Activated T-cell treated with anti-CD3 and anti-CD28 coated beads, Interleukin-2, amount 50 U/mL, for 72 hours (primary cell): ENCODE results near the gene DHFR2. TPM values are rescaled to one million over a fixed set of nuclear protein-coding genes. Genes with fewer than 3 reads are reported as not detected.
"Not testable (repeated sequence)": the region's sequence is repeated elsewhere in the genome, so short reads cannot be mapped to it uniquely, and the experiment has no call there.

Source experiments
- ATAC-seq, 2 donors: fragments of 150-1000 bp; cut with Tn5 transposase; replicated peaks in 1 of 2; 2 replicates each; pipeline ENCODE4 v1.10.0; 2021; ENCODE audit warnings: moderate library complexity in 2 of 2, mild to moderate bottlenecking in 1 of 2
- DNase-seq, 2 donors: peaks; one replicate each; pipeline ENCODE4 v3.0.0; 2021 to 2022; ENCODE audit warnings: mixed read lengths in 1 of 2
- H3K27ac Mint-ChIP-seq: one replicate; pipeline ENCODE4 v1.8.0; 2022; ENCODE audit warnings: mild to moderate bottlenecking, moderate library complexity, mixed read lengths
- H3K27me3 Mint-ChIP-seq: one replicate; pipeline ENCODE4 v1.8.0; 2022; ENCODE audit warnings: low read depth, mixed read lengths
- H3K36me3 Mint-ChIP-seq, 2 donors: one replicate each; pipeline ENCODE4 v1.8.0; 2022; ENCODE audit warnings: mixed read lengths in 2 of 2, mild to moderate bottlenecking in 1 of 2; ENCODE audit not compliant: insufficient read depth in 2 of 2
- H3K4me1 Mint-ChIP-seq: one replicate; pipeline ENCODE4 v1.8.0; 2022; ENCODE audit warnings: low read depth, mixed read lengths
- H3K4me3 Mint-ChIP-seq, 2 donors: one replicate each; pipeline ENCODE4 v1.8.0; 2022; ENCODE audit warnings: mild to moderate bottlenecking in 2 of 2, mixed read lengths in 2 of 2, moderate library complexity in 2 of 2
- H3K9me3 Mint-ChIP-seq, 2 donors: one replicate each; pipeline ENCODE4 v1.8.0; 2022; ENCODE audit warnings: mixed read lengths in 2 of 2
- total RNA-seq, 2 donors: library from RNA; stranded (reverse); gene quantifications; one replicate each; pipeline ENCODE4 v1.2.3, GENCODE V29; 2022

The DHFR2 gene
- total RNA-seq, 2 donors from 2014 or later = 8.1 to 9.3 TPM

DNA sequence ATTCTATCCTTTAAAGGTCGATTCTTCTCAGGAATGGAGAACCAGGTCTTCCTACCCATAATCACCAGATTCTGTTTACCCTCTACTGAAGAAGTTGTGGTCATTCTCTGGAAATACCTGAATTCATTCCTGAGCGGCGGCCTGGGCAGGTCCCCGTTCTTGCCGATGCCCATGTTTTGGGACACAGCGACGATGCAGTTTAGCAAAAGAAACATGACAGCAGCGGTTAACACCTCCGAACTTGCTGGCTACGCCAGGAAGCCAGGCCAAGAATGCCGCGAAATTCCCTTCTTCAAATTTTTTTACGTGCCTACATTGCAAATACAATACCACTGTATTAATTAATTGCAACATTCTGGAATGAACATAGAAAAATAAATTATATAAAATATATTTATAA is 1.4 kb downstream of the DHFR2 start:
- Mint-ChIP-seq H3K27ac (no peak overlapping the region), H3K9me3 (no peaks in the 10 kb centered on the region), H3K36me3 (peaks cover 2 to 15% of the 10 kb centered on the region in 2 donors), H3K4me1 (peaks cover 57% of the 10 kb centered on the region), H3K27me3 (no peaks in the 10 kb centered on the region), H3K4me3 (no peak overlapping the region)
- DNase-seq (no peak), ATAC-seq (no peak)

DNA sequence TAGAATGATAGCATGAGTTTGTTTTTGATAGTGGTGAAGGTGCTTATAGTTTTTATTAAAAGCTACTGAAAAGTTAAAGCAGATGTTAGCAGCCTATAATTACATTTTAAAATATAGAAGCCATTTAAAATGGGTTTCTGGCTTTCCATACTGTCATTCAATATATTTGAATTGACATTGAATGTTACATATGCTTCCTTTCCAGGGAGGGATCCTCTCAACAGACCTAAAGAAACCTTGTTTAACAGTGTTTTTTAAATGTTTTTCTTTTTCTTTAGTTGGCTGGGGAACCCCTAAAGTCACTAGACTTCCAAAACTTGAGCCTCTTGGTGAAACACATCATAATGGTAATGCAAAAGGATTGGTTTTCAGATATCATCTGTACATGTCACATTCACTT is 12.2 kb downstream of the DHFR2 start:
- no peaks in the 10 kb centered on the region for H3K27me3 Mint-ChIP-seq
- DNase-seq (no peak), ATAC-seq (no peak)
- H3K9me3 Mint-ChIP-seq = no peaks in the 10 kb centered on the region
- no peaks in the 10 kb centered on the region for H3K36me3 Mint-ChIP-seq
- no peak overlapping the region for H3K27ac Mint-ChIP-seq
- no peaks in the 10 kb centered on the region for H3K4me1 Mint-ChIP-seq
- no peak overlapping the region for H3K4me3 Mint-ChIP-seq

DNA sequence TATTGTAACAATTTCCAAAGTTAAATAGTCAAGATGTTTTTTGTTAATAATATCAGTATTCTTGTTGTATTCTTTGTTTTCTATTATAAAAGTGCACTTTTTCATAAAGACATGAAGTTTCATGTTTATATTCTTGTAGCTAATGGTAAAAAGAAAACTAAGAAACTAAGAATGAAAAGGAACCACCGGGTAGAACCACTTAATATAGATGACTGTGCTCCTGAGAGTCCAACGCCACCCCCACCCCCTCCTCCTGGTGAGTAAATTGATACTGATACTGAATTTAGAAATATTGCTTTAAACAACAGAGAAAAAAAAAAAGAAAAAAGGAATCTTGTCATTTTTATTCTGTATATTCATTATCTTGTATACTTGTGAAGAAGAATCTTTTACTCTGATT is 13.4 kb downstream of the DHFR2 start:
- H3K9me3 Mint-ChIP-seq = no peaks in the 10 kb centered on the region
- H3K27me3 Mint-ChIP-seq = no peaks in the 10 kb centered on the region
- ATAC-seq (peak in 1 of 2 donors; percentile 32), DNase-seq (no peak)
- H3K4me3 Mint-ChIP-seq = no peak overlapping the region
- no peak overlapping the region for H3K27ac Mint-ChIP-seq
- peaks cover 0 to 6% of the 10 kb centered on the region in 2 donors for H3K36me3 Mint-ChIP-seq
- H3K4me1 Mint-ChIP-seq = no peaks in the 10 kb centered on the region

DNA sequence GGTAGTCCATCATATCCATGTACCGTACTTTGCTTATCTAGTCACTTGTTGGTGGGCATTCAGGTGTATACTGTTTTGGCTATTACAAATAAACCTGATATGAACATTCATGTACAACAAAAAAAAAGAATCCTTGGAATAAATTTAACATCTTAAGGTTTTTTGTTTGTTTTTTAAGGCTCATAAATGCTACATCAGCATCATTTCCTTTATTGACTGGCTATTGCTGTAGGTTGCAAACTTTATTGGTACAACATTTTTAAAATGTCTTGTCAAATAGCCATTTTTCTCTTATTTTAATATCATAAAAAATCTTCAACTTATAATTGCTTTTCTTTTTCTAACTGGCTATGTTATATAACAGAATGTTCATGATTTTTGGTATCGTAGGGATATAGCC is 16.2 kb downstream of the DHFR2 start:
- Mint-ChIP-seq H3K4me1 (no peaks in the 10 kb centered on the region), H3K36me3 (peaks cover 0 to 15% of the 10 kb centered on the region in 2 donors), H3K27ac (no peak overlapping the region), H3K4me3 (no peak overlapping the region), H3K27me3 (no peaks in the 10 kb centered on the region), H3K9me3 (no peaks in the 10 kb centered on the region)
- DNase-seq (no peak), ATAC-seq (no peak)

DNA sequence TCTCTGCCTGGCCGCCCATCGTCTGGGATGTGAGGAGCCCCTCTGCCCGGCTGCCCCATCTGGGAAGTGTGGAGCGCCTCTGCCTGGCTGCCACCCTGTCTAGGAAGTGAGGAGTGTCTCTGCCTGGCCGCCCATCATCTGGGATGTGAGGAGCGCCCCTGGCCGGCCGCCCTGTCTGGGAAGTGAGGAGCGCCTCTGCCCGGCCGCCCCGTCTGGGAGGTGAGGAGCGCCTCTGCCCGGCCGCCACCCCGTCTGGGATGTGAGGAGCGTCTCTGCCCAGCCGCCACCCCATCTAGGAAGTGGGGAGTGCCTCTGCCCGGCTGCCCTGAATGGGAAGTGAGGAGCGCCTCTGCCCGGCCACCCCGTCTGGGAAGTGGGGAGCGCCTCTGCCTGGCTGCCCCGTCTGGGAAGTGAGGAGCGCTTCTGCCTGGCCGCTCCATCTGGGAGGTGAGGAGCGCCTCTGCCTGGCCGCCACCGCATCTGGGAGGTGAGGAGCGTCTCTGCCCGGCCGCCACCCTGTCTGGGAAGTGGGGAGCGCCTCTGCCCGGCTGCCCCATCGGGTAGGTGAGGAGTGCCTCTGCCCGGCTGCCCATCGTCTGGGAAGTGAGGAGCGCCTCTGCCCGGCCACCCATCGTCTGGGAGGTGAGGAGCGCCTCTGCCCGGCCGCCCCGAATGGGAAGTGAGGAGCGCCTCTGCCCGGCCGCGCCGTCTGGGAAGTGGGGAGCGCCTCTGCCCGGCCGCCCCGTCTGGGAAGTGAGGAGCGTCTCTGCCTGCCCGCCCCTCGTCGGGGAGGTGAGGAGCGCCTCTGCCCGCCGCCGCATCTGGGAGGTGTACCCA is 18.4 kb downstream of the DHFR2 start:
- not testable (repeated sequence) for H3K9me3 Mint-ChIP-seq, ATAC-seq, H3K4me1 Mint-ChIP-seq, DNase-seq, H3K27me3 Mint-ChIP-seq, H3K4me3 Mint-ChIP-seq
- Mint-ChIP-seq H3K36me3 (peaks cover 0 to 15% of the 10 kb centered on the region in 2 donors), H3K27ac (peak overlapping the region; percentile 65)

DNA sequence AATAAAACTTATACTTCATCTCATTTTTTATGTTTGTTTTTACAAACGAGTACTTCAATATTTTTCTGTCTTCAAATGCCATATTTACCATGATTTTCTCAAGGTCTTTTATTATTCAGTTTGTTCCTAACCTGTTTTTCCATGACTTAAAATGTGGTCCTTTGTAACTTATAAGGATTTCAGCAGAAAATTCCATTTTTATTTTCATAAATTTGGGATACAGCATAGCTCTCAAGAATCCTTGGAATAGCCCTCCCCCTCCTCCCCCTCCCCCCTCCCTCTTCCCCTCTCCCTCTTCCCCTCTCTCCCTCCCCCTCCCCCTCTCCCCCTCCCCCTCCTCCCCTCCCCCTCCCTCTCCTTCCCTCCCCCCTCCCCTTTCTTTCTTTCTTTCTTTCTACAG is 19.4 kb downstream of the DHFR2 start:
- peaks cover 0 to 15% of the 10 kb centered on the region in 2 donors for H3K36me3 Mint-ChIP-seq
- no peak for DNase-seq
- no peaks in the 10 kb centered on the region for H3K9me3 Mint-ChIP-seq
- ATAC-seq = no peak
- no peaks in the 10 kb centered on the region for H3K27me3 Mint-ChIP-seq
- H3K27ac Mint-ChIP-seq = peak overlapping the region; percentile 33
- no peaks in the 10 kb centered on the region for H3K4me1 Mint-ChIP-seq
- no peak overlapping the region for H3K4me3 Mint-ChIP-seq

DNA sequence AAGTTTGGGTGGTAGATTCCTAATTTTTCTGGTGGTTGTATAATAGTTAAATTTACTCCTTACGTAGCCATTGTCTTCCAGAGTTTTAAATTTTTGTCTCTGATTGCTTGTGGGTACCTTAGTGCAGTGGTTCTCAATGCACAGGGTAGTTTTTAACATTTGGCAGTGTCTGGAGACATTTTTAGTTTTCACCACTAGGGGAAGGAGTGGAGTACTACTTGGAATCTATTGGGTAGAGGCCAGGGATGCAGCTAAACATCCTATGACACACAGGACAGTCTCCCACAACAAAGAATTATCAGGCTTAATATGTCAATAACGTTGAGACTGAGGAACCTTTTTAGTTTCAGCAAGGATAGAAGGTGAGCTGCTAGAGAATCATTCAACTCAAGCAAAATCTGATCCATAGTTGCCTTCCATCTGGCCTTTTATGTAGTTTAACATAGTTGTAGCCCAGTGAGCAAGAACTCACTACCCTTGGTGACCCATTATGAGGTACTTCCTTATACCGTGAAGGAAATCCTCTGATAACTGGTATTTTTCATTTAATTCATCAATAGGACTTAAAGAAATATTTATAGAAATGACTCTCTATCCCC is 25.7 kb downstream of the DHFR2 start:
- no peaks in the 10 kb centered on the region for H3K4me1 Mint-ChIP-seq
- ATAC-seq (peak in 1 of 2 donors; percentile 40), DNase-seq (no peak)
- no peaks in the 10 kb centered on the region for H3K9me3 Mint-ChIP-seq
- no peak overlapping the region for H3K4me3 Mint-ChIP-seq
- H3K36me3 Mint-ChIP-seq = peaks cover 0 to under 1% of the 10 kb centered on the region in 2 donors
- H3K27ac Mint-ChIP-seq = no peak overlapping the region
- H3K27me3 Mint-ChIP-seq = no peaks in the 10 kb centered on the region

DNA sequence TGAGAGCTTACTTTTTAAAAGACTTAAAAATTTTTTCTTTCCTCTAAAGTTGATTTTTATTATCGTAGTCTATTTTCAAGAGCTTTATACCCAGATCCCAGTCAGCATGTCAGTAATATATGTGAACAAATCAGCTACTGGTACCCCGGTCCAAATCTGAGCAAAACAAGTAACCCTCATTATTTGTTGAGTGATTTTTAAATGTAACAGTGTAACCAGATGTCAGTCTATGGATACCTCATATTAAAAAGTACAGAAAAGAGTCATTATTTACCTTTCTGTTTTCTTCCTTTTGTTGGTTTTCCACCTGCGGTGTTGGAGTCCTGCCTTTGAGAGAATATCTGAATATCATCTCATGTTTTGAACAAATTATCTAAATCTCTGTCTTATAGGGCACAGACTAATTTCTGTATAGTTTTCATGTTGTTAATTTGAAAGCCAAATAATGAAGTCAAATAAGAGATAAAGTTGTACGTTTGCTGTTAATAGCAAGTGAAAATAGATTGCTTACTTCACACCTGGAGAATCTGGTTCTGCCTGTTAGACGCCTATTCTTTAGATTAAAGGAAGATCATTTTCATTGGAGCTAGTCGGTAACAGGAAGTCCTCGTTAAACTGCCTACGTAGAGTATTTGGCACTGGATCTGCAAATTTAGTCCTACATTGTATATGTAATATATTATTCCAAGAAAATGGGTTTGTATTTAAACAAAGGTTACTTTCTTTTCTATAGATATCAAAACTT is 34.5 kb downstream of the DHFR2 start, which contains the start of gene STX19:
Gene STX19 (minus strand): TSS at position 505 of the 745 bp plus-strand sequence. CDS start 13,328 bp downstream, outside the sequence.
- no peaks in the 10 kb centered on the region for H3K27me3 Mint-ChIP-seq
- H3K36me3 Mint-ChIP-seq = peaks cover 0 to 5% of the 10 kb centered on the region in 2 donors
- H3K27ac Mint-ChIP-seq = no peak within 1 kb of the TSS
- ATAC-seq (no peak), DNase-seq (no peak)
- H3K9me3 Mint-ChIP-seq = no peaks in the 10 kb centered on the region
- no peak within 1 kb of the TSS for H3K4me3 Mint-ChIP-seq
- H3K4me1 Mint-ChIP-seq = no peaks in the 10 kb centered on the region

DNA sequence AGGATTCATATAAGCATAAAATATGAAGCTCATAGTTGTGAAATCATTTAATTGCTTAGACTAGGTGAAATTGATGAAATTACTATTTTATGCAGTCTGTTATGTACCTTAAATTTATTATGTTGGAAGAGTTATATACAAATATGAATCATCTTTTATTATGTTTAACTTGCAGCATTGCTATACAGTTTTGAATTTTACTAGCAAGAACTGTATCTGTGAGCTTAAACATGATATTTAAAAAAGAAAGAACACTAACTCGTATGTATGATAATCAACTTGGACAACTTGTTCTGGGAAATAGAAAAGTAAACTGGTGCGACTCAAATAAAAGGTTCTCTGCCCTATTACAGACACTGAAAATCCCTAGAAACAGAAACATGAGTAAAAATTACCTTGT is 36.1 kb downstream of the DHFR2 start:
- no peak for DNase-seq
- Mint-ChIP-seq H3K27ac (no peak overlapping the region), H3K4me3 (no peak overlapping the region), H3K36me3 (peaks cover 0 to 4% of the 10 kb centered on the region in 2 donors), H3K27me3 (no peaks in the 10 kb centered on the region), H3K4me1 (no peaks in the 10 kb centered on the region), H3K9me3 (no peaks in the 10 kb centered on the region)
- ATAC-seq = no peak

DNA sequence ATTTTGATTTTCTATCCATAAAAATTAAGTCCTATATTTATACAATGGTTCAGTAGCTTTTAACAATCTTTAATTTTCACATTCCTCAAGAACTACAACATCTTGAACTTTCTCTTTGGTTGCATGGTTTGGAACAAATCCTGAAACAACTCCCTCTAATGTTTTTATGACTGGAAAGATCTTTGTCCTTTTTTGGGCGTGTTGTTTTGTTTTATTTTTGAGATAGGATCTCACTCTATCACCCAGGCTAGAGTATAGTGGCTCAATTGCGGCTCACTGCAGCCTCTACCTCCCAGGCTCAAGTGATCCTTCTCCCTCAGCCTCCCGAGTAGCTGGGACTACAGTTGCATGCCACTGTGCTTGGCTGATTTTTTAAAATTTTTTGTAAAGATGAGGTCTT is 38.3 kb downstream of the DHFR2 start:
- Mint-ChIP-seq H3K36me3 (no peaks in the 10 kb centered on the region), H3K9me3 (no peaks in the 10 kb centered on the region), H3K27ac (no peak overlapping the region), H3K4me1 (no peaks in the 10 kb centered on the region), H3K27me3 (no peaks in the 10 kb centered on the region), H3K4me3 (no peak overlapping the region)
- ATAC-seq (no peak), DNase-seq (no peak)

DNA sequence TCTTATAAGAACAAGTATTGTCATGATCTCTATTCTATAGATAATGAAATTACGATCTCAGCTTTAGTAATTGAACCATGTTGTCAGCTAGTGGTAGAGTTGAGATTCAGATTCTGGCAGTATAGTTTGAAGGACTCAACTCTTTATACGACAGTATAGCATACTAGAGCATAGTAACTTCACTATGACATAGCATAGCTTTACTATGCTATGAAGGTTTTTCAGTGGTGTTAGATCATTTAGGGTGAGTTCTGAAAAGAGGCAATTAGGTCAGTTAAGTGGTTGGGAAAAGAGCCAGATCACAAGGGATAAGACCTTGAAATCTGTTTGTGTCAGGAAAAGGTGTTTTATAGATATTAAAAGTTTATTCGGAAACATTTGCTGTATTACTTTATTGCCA is 42.4 kb downstream of the DHFR2 start:
- no peak for ATAC-seq
- Mint-ChIP-seq H3K4me1 (no peaks in the 10 kb centered on the region), H3K9me3 (no peaks in the 10 kb centered on the region), H3K36me3 (no peaks in the 10 kb centered on the region), H3K4me3 (no peak overlapping the region), H3K27ac (no peak overlapping the region), H3K27me3 (no peaks in the 10 kb centered on the region)
- DNase-seq = no peak

DNA sequence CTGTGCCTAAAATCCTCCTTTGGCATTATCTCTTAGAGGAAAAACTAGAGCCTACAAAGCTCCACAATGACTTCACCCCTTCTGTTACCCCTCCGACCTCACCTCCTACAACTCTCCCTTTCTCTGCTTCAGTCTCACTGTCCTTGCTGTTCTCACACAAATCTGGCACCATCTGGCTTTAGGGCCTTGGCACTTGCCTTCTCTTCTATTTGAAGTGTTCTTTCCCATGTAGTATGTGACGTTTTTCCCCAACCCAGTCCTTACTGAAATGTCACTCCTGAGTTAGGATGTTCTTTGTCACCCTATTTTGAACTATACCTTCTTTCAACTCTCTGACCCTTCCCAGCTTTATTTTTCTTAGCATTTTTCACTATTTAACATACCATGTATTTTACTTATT is 43.1 kb downstream of the DHFR2 start:
- H3K27me3 Mint-ChIP-seq = no peaks in the 10 kb centered on the region
- H3K4me1 Mint-ChIP-seq = peaks cover 6% of the 10 kb centered on the region
- no peak overlapping the region for H3K4me3 Mint-ChIP-seq
- no peak for DNase-seq
- H3K36me3 Mint-ChIP-seq = no peaks in the 10 kb centered on the region
- no peaks in the 10 kb centered on the region for H3K9me3 Mint-ChIP-seq
- no peak overlapping the region for H3K27ac Mint-ChIP-seq
- ATAC-seq = no peak

DNA sequence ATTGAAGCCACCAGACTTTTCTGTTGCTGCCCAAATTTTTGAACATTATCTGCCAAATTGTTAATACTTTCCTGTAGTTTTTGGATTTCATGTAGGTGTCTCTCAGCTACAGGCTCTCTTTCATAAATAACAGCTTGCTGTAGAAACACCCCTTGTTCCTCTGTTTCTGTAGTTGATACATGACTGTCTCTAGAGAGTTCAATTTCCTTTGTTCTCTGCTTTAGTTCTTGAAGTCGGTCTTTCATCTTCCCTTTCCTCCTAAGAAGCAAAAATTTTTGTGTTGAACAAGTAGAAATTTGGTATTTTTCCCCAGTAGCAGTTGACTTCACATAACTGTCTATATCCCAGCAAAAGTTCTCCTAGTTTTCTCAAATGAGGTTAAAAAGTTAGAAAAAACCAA is 47.7 kb downstream of the DHFR2 start:
- Mint-ChIP-seq H3K27ac (no peak overlapping the region), H3K27me3 (no peaks in the 10 kb centered on the region), H3K4me1 (peaks cover 37% of the 10 kb centered on the region), H3K36me3 (peaks cover 0 to 3% of the 10 kb centered on the region in 2 donors), H3K9me3 (no peaks in the 10 kb centered on the region), H3K4me3 (no peak overlapping the region)
- DNase-seq (no peak), ATAC-seq (no peak)
